Activated T-helper 1 cell treated with Interleukin-2 at 50 U/mL for 16 hours (primary cell): ENCODE measurements around the gene FAM120B.

Experiments
- DNase-seq: peaks from one replicate; pipeline ENCODE4 v3.0.0-alpha.2; 2020; ENCODE audit warnings: low read depth

FAM120B gene

DNA sequence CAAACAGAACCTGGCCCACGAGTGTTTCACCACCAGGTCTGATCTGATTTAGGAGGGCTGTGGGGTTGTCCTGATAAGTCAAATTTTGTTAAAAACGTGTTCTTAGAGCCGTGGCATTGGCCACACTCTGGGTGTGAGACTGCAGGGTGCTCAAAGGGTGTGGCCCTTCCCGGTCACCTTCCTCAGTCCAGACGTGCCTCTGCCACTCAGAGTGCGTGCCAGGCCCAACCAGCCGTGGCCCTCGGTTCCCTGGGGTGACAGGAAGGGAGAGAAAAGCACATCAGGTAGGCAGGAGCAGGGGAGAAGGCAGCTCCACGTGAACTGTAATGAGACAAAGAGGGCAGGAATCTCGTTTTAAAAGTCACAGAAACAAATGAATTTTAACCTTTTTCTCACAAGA, 115.4 kb downstream of the FAM120B start:
- no peak for DNase-seq

DNA sequence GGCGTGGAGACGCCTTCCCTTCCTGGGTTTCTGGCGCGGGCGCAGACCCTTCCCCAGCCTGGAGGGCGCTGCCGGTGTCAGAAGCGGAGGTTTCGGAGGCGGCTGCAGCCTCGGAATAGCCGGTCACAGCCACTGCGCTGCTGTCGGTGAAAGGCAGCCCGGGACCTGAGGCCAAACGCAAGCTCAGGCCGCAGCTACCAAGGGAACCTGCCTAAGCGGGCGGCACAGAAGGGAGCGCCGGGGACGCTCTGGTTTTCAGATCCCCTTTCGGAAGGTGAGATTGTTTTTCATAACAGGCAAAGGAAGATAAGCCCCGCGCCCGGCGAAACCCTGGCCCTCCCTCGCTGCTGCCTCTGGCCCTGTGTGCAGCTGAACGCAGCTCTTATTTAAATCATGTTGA, 116.5 kb downstream of the FAM120B start:
- no peak for DNase-seq

DNA sequence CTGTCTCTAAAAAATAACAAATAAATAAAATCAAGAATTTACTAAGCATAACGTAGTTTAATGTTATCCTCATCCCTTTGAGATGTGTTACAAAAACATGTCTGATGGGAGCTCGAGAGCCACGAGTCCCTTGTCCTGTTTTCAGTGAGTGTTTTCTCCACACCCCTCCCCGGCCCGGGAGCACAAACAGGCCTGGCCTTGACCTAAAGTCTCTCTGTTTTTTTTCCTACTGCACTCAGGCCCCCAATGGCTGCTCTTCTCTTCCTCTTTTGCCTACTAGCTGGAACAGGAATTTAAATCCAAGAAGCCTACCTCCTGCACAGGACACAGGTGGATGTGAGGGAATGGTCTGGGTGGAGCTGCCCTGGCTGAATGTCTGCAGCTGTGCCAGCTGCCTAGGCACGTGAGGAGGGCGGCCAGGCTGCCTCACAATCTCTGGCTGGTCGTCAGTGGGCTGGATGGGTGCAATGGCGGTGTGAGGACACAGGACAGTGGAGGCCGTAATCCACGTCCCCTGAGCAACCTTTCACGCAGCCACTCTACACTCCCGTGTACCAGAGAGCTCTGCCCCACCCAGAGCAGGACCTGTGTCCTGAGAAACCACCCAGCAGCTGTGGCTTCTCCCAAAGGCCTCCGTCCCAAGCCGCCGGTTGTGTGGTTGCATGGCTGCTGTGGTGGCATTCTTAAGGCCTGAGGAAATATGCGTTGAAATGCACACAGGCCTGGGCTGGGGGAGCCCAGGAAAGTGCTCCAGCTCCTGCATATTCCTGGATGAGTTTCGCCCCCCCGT, 117.5 kb downstream of the FAM120B start:
- no peak for DNase-seq

DNA sequence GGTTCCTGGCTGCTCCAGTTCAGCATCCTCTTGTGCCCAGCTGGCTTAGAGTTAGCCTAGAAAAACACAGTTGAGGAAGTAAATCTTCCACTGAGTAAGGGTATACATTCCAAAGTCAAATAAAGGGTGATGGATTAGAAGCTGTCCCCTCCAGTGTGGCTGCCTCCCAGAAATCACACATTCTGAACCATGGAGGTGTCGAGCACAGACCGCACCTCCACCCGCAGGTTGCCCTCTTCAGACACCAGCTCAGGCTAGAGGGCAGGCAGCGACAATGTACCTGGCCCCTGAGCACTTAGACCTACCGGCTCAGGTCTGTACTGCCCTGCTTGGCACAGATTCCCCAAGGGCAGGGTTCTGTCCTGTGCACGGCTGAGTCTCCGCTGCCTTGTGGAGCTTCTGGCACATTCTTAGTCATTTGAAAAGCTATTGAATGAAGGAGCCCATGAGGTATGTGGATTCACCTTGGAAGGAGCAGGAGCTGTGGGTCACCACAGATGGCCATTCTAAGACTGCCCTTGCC, 118.1 kb downstream of the FAM120B start:
- no peak for DNase-seq

DNA sequence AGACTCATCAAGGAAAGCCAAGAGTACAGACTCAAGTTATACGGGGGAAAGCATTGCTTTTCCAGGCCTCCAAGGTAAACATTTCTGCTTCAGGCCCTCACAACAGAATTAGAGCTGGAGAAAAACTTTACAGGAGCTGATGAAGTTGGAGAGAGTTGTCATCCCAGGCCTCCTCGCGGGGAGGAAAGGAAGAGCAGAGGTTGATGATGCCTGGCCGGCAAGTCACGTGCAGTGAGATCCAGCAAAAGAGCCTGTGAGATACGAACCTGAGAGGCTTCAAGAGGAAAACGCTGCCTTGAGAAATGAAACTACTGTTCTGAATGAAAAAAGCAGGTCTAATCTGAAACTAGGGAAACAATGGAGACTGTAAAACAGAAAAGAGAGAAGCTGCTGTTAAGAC, 122.9 kb downstream of the FAM120B start:
- no peak for DNase-seq

DNA sequence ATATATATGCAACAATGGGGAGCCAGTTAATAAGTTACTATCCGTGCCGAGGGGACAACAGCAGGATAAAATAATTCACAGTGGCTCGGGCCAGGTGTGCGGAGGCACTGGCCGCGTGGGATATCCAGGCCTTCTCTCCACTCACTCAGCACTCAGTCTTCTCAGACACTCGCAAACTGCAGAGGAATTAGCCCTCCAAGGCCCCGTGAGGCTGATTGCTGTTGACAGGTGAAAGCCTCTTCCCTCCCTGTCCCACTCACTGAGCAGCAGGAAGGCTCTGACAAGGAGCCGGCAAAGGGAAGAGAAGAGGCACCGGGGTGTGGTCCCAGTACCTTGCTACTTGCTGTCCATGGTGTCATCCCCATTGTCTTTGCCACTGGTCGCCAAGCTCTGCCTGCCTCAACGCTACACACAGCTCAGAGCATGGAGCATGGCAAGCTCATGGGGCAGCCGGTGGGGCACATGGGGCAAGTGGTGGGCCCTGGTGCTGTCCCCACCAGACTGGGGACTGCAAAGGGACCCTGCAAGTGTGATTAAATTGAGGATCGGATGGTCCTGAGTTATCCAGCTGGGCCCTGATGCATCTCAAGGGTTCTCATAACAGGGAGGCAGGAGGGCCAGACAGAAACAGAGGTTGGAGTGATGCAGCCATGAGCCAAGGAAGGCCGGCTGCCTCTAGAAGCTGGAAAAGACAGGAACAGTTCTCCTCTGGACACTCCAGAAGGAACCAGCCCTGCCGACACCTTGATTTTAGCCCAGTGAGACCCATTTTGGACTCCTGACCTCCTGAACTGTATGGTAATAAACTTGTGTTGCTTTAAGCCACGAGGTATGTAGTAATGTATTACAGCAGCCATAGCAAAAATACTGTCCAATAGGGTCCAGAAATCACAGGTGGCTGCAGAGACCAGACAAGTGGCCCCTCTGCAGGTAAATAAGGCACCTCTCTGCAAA, 126.9 kb downstream of the FAM120B start:
- no peak for DNase-seq

DNA sequence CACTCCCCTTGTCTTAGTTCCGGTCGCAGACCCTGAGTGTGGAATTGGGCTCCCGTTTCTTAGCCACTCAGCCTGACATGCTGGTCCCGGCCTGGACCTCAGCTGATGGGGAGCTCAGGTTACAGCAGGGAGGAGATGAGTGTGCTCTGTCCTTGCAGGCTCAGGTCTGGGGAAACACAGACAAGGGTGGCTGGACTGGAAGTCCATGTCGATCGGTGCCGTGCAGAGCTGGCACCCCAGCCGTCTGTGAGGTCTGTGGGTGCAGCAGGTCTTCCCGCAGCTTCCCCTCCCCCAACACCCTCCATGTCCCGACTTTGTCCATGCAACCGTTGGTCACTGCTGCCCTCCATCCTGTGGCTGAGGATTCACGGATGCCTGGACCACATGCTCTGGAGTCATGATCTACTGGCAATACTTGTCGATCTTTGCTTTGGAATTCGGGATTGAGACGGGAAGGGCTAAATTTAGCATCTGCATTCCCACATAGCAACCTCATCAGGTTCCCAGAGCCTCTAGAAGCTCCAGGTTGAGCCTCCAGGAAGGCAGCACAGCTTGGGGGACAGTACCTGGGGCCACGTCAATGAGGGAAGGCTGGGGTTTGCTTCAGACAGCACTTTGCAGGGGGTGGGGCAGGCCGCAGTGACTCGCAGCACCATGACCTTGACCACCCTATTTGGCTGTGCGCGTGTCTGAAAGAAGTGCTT, 127.7 kb downstream of the FAM120B start:
- no peak for DNase-seq

DNA sequence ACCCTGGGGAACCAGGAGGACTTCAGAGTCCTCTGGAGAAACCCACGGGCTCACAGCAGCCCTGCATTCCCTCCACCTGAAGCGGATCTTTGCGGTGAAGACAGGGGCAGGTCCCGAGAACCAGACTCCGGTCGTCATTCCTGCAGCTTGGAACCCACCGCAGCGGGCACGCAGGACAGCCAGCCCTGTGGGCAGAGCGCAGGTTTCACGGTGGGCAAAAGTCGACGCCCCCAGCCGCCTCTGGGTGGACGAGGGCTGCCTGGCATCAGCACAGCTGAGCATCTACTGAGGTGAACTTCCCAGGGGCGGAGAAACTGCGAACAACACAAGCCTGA, 128.2 kb downstream of the FAM120B start:
- no peak for DNase-seq

DNA sequence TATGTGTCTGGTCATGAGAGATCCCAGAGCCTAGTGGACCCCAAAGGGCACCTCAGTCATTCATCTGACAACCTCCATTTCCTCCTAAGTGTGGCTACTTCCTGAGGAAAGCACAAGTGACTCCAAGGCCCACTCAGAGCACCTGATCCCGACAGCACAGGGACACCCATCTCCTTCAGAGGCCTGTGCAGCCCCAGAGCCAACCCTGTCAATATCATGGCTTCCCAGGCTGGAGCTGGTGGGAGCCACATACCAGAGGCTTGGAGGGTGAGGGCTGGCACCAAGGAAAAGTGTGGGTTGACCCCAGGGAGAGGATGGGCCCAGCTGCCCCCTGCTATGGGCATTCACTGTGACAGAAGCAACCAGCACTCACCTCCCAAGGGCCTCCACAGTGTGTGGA, 129.2 kb downstream of the FAM120B start:
- no peak for DNase-seq

DNA sequence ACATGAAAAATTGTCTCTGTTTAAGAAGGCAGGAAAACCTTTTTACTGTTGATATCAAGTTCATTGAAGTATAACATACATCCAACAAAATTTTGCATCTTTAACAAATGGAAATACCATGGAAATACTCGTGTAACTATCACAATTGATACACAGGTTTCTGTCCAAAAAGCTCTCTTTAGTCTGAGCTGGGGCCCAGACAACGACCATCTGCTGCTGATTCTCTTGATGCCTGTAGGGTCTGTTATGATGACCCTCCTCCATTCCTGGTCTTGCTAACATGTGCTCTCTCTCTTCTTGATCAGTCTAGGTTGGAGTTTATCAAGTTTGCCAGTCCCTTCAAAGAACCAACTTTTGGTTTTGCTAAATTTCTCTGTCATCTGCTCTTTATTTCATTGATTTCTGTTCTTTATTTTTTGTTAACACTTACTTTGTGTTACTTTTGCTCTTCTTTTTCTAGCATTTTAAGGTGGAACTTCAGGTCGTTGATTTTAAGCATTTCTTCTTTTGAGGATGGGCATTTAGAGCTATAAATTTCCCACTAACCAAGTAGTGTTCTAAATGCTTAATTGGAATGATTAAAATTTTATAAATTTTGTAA, 129.8 kb downstream of the FAM120B start:
- DNase-seq, result no peak

DNA sequence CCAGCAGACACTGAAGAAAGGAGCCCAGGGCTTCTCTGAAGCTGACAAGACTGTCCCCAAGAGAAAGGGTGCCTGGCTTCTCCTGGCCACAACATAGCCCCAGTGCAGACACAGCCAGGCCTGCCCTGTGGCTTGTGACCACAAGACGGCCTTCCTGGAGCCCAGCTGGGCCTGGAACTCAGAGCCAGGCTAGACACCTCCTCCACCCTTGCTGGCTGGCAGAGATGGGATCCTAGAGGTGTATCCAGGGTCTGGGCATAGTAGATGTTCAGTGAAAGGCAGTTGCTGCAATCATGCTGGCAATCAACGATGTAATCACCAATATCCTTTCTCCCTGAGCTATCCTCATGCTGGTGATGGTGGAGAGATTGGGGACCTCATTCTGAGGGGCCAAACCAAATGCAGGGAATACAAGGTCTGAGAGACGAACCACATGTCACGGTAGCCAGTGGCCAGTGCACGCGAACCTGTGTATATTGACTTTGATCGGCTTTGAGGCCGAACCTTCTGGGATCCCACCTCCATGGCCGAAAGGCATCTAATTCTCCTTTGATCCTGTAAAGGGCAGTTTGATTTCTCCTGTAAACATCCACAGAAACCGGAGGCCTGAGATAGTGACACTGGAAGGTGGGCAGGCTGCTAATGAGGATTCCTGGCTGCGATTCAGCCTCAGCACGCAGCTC, 131.3 kb downstream of the FAM120B start:
- no peak for DNase-seq

DNA sequence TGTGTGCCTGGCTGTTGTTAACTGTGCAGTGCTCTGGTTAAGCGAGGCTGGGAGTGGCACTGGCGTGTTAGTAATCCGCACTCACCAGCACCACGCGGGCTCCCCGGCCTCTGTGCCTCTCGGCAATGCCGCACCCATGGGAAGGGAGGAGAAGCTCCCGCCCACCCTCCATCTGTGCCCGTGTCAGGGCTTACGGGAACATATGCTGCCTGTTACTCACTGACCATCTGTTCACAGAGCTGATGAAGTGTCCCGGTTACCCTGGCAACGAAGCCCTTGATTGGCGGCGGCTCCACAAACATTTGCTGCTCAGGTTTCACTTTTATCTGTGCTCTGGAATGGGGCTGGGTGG, 131.8 kb downstream of the FAM120B start:
- no peak for DNase-seq

DNA sequence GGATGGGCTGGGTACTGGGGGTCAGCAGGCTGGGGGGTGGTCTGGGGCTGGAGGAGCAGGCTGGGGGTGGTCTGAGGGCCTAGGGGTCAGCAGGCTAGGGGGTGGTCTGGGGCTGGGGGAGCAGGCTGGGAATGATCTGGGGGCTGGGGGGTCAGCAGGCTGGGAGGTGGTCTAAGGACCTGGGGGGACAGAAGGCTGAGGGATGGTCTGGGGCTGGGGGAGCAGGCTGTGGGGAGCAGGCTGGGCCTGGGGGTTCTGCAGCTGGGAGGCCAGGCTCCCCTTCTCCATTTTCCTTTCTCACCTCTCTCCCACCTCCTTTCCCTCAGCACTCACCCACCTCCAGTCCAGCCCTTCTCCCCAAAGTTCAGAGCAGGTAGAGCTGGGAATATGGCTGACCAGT, 132.3 kb downstream of the FAM120B start:
- no peak for DNase-seq

DNA sequence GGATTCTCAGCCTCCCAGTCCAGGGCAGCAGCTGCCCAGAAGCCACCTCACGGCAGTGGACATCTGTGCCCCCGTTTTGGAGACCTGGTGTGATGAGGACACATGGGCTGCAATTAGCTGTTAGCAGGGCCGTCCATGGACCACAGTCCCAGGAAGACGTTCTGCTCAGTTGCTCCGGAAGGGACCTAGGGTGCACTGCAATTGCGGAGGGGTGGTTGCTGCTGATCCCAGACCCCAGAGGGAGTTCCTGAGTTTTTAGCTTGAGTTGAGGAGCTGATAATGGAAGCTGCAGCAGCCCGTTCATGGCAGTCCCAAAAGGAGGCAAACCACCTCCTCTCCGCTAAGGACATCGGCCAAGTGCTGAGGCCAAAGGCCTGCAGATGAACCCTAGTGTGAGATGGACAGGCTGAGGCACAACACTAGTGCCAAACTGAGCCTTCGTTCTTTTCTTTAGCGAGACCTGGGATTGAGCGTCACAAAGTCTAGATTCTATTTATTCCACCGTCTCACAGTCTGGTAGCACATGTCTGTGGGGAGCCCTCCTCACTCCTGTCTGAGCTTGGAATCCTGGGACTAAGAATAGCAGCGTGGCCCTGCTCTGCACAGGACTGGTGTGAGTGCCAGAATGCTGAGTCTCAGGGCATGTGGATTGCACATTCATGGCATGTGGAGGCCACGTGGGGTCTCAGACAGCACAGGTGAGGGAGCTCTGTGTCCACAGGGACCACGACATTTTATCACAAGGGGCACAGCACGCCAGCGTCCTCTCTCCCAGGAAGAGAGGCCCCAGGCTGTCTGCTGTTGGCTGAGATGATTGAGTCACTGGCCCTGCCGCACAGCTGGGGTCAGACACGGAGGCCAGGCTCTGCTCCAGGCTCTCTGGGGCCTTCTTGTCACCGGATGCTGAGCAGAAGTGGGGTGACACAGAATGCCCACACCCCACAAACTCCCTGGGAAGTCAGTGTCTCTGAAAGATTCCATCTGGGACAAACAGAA, 133.1 kb downstream of the FAM120B start:
- DNase-seq, result no peak

DNA sequence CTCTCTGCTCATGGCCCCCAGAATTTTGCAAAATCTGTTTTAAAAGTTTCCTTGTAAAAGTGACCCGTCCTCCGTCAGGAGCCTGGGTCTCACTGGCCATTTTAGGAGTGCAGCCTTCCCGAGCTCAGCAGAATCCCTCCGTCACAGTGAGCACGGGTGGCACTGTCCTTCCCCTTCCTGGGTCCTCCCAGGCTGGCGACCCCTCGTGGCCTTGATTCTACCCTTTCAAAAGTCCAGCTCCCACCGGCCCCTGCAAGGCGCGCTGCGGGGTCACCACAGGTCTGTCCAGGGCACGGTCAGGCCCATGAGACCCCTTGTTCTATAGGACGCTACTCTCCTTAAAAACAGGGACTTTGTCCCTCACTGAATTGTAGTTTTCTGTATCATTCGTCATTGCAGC, 133.9 kb downstream of the FAM120B start:
- no peak for DNase-seq

DNA sequence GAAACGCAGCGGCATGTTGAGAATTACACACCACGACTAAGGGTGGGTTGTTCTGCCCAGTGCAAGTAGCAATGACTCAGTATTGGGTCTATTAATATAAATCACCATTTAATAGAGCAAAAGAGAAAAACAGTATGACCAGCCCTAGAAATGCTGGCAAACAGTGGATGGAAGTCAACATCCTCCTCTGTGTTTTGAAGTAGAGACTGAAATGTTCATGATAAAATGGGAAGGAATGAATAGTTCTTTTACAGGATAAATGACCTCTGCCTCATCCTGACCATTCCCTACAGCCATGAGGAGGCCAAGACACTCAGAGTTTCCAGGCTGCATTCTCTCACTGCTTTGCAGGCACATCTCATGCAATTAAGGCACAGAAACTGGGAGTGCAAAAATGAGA, 134.8 kb downstream of the FAM120B start:
- DNase-seq, result no peak

DNA sequence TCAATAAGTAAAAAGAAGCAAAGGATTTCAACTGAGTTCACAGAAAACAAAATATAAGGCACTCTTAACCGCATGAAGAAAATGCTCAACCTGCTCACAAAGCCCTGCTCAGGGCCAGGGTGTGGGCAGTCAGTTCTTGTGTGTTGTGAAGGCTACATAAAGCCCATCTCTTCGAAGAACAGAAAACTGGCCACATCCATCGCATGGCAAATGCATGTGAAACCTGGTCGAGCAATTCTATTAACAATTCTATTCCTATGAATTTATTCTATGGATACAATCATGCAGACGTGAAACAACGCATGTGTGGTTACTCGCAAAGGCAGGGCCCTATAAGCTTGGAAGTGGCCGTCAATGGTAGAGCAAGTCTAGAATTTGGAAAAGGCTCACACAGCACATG, 136.0 kb downstream of the FAM120B start:
- no peak for DNase-seq

DNA sequence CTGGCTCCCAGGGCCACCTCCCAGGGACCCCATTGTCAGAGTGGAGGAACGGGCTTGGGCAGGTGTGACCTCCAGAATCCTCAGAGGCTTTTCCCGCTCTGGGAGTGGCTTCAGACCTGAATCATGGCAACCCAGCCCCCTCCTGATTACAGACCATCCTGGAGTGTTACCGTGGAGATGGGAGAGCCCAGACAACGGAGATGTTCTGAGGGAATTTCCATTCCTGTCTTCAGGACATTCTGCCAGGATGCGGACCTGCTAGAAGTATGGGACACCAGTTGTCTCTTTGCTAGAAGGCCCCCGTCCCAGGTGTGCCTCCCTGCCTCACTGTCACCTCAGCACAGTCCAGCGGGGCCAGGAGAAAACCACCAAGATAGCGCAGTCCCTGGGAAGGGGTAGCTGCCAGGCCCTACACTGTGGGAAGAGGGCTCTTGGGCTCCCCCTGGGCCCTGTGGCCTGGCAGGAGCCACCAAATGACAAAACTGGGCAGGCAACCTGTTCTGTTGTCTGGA, 136.6 kb downstream of the FAM120B start:
- no peak for DNase-seq

DNA sequence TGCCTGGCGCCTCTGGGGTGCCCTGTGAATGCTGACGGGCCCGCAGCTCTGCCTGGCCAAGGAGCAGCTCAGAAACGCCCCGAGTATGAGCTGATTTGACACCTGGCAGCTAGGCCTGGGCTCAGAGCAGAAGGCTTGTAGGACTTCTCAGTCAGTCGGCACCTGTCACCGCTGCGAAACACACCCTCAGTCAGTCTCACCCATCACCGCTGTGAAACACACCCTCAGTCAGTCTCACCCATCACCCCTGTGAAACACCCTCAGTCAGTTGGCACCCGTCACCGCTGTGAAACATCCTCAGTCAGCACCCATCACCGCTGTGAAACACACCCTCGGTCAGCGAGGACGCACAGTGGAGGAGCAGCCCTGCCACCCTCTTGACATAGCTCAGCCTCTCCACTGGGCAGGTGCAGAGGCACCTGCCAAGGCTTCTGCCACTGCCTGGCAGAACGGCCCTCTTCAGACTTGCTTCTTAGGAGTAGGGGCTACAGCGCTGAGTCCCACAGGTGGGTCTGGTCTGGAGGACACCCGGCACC, 137.6 kb downstream of the FAM120B start:
- DNase-seq, result no peak

DNA sequence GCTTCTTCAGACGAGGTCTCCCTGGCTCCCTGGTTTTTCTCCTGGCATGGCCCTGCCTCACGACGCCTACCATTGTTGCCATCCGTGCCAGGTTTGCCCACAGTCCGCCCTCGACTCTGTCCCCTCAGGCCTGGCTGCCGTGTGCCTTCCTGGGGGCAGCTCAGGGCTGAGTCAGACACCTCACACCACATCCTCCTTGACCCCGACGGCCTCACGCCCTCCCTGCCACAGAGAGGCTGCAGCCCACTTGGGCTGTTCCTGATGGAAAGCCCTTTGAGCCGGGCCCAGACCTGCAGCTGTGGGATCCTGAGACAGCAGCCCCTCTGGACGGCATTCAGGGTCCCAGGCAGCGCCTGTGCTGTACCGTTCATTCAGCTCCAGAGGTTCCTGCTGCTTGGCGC, 138.3 kb downstream of the FAM120B start:
- no peak for DNase-seq
